H1 (cell line): ENCODE data around the gene THAP4. TPM values are rescaled to one million over a fixed set of nuclear protein-coding genes. Genes with fewer than 3 reads are reported as not detected.

Experiments
- CTCF ChIA-PET: fragments of 300-600 bp; sonication (Branson Sonifier 250); formaldehyde crosslinking; loops from one replicate; lab custom pipeline; 2021; ENCODE audit not compliant: partially characterized antibody; lab: Charles Lee
- POLR2A ChIA-PET: fragments of 300-600 bp; sonication (Branson Sonifier 250); formaldehyde crosslinking; loops from one replicate; lab custom pipeline; 2021; ENCODE audit warnings: inconsistent platforms; ENCODE audit not compliant: partially characterized antibody; lab: Charles Lee
- DNase-seq, 2 experiments: peaks; one replicate each; pipeline versions ENCODE4 v3.0.0 to v3.0.0-alpha.2; 2010 to 2022; ENCODE audit warnings: low spot score in 2 of 2, low read depth in 1 of 2, mixed read lengths in 1 of 2
- FAIRE-seq: peaks from 2 replicates; lab custom pipeline; 2011; peaks lifted over from hg19 to GRCh38; lab: Jason Lieb, UNC
- H2AFZ ChIP-seq: 2 replicates; pipeline ENCODE4 v1.8.1; 2012; ENCODE audit warnings: low read length, inconsistent platforms
- H2AK5ac ChIP-seq: 2 replicates; pipeline ENCODE4 v1.6.1; 2013; ENCODE audit warnings: low read depth, low read length
- H2BK120ac ChIP-seq: replicated peaks from 2 replicates; pipeline ENCODE3; 2013; ENCODE audit warnings: low read depth, low read length, inconsistent platforms
- H2BK12ac ChIP-seq: 2 replicates; pipeline ENCODE4 v1.6.1; 2013; ENCODE audit warnings: low read depth, low read length
- H2BK15ac ChIP-seq: 2 replicates; pipeline ENCODE4 v1.6.1; 2013; ENCODE audit warnings: low read length
- H2BK20ac ChIP-seq: 2 replicates; pipeline ENCODE4 v1.6.1; 2013; ENCODE audit warnings: low read length
- H2BK5ac ChIP-seq: 2 replicates; pipeline ENCODE4 v1.6.1; 2013; ENCODE audit warnings: low read depth, low read length
- H3K14ac ChIP-seq: 2 replicates; pipeline ENCODE4 v1.6.1; 2013; ENCODE audit warnings: inconsistent platforms; ENCODE audit not compliant: insufficient read length
- H3K18ac ChIP-seq: 2 replicates; pipeline ENCODE4 v1.6.1; 2013; ENCODE audit warnings: low read length; ENCODE audit errors: extremely low read depth
- H3K23ac ChIP-seq: 2 replicates; pipeline ENCODE4 v1.6.1; 2013; ENCODE audit warnings: inconsistent platforms; ENCODE audit not compliant: insufficient read length
- H3K23me2 ChIP-seq: 2 replicates; pipeline ENCODE4 v1.6.1; 2013; ENCODE audit warnings: low read depth, low read length
- H3K27ac ChIP-seq: 2 replicates; pipeline ENCODE4 v1.6.1; 2011; ENCODE audit warnings: low read depth, low read length, inconsistent platforms
- H3K27me3 ChIP-seq, 4 experiments: replicated peaks in 1 of 4; 1 replicate in 1 of 4; 2 replicates in 3 of 4; pipeline versions ENCODE4 v1.6.1 to v1.8.1; 2011 to 2013; ENCODE audit warnings: low read length in 3 of 4, mild to moderate bottlenecking in 3 of 4, inconsistent platforms in 2 of 4, mixed read lengths in 2 of 4, moderate library complexity in 1 of 4; ENCODE audit not compliant: control insufficient read depth in 3 of 4, insufficient read depth in 3 of 4; ENCODE audit errors: extremely low read depth in 1 of 4
- H3K36me3 ChIP-seq, 4 experiments: 2 replicates each; pipeline versions ENCODE4 v1.6.1 to v1.8.1; 2011 to 2013; ENCODE audit warnings: mild to moderate bottlenecking in 4 of 4, low read length in 3 of 4, moderate library complexity in 2 of 4, control low read depth in 1 of 4, inconsistent platforms in 1 of 4; ENCODE audit not compliant: insufficient read depth in 4 of 4, control insufficient read depth in 2 of 4
- H3K4ac ChIP-seq: replicated peaks from 2 replicates; pipeline ENCODE3; 2013; ENCODE audit warnings: low read length, low read depth, mixed read lengths, inconsistent platforms; ENCODE audit not compliant: insufficient read length
- H3K4me1 ChIP-seq, 4 experiments: replicated peaks in 1 of 4; 1 replicate in 1 of 4; 2 replicates in 3 of 4; pipeline versions ENCODE4 v1.6.1 to v1.8.1; 2011 to 2013; ENCODE audit warnings: low read length in 3 of 4, inconsistent platforms in 2 of 4, mixed read lengths in 1 of 4; ENCODE audit not compliant: insufficient read depth in 4 of 4, control insufficient read depth in 3 of 4
- H3K4me2 ChIP-seq, 2 experiments: 2 replicates each; pipeline versions ENCODE4 v1.6.1 to v1.8.1; 2011 to 2013; ENCODE audit warnings: low read depth in 2 of 2, low read length in 2 of 2, control low read depth in 1 of 2, inconsistent platforms in 1 of 2, mild to moderate bottlenecking in 1 of 2; ENCODE audit not compliant: insufficient read depth in 1 of 2
- H3K4me3 ChIP-seq, 4 experiments: fragments of 200-600, 300-600 bp in 1 of 4; sonication (generic), shearing (Covaris generic), sonication (Bioruptor Twin) in 1 of 4; 2 replicates each; pipeline versions ENCODE4 v1.5.1 to v1.8.1; 2011 to 2016; ENCODE audit warnings: low read length in 4 of 4, low read depth in 3 of 4, control low read depth in 2 of 4, inconsistent platforms in 2 of 4, mild to moderate bottlenecking in 2 of 4, mixed read lengths in 1 of 4, moderate library complexity in 1 of 4; ENCODE audit not compliant: insufficient read depth in 2 of 4; ENCODE audit errors: extremely low read depth in 1 of 4
- H3K56ac ChIP-seq: replicated peaks from 2 replicates; pipeline ENCODE3; 2013; ENCODE audit warnings: low read depth, mild to moderate bottlenecking, mixed read lengths, low read length, inconsistent platforms; ENCODE audit not compliant: insufficient read length
- H3K79me1 ChIP-seq: 2 replicates; pipeline ENCODE4 v1.6.1; 2013; ENCODE audit warnings: low read depth, low read length, control low read depth
- H3K79me2 ChIP-seq, 2 experiments: 2 replicates each; pipeline versions ENCODE4 v1.6.1 to v1.8.1; 2012 to 2013; ENCODE audit warnings: low read length in 2 of 2, mild to moderate bottlenecking in 2 of 2, inconsistent platforms in 1 of 2; ENCODE audit not compliant: insufficient read depth in 2 of 2, control insufficient read depth in 1 of 2
- H3K9ac ChIP-seq, 4 experiments: replicated peaks in 1 of 4; 1 replicate in 1 of 4; 2 replicates in 3 of 4; pipeline versions ENCODE4 v1.6.1 to v1.8.1; 2011 to 2013; ENCODE audit warnings: low read depth in 3 of 4, low read length in 3 of 4, control low read depth in 2 of 4, mild to moderate bottlenecking in 2 of 4, moderate library complexity in 2 of 4, inconsistent platforms in 1 of 4; ENCODE audit errors: extremely low read depth in 1 of 4
- H3K9me3 ChIP-seq, 2 experiments: 2 replicates each; pipeline versions ENCODE4 v1.6.1 to v1.8.1; 2012 to 2013; ENCODE audit warnings: mild to moderate bottlenecking in 2 of 2, moderate library complexity in 2 of 2, control low read depth in 1 of 2, inconsistent platforms in 1 of 2, low read depth in 1 of 2, low read length in 1 of 2, mixed read lengths in 1 of 2; ENCODE audit not compliant: insufficient read depth in 2 of 2
- H4K20me1 ChIP-seq, 2 experiments: replicated peaks in 1 of 2; 2 replicates each; pipeline versions ENCODE3 to v1.8.1; 2011 to 2013; ENCODE audit warnings: inconsistent platforms in 2 of 2, low read length in 2 of 2, mild to moderate bottlenecking in 1 of 2; ENCODE audit not compliant: insufficient read depth in 2 of 2, control insufficient read depth in 1 of 2
- H4K5ac ChIP-seq: 2 replicates; pipeline ENCODE4 v1.6.1; 2013; ENCODE audit warnings: low read length, low read depth, mixed read lengths, inconsistent platforms; ENCODE audit not compliant: insufficient read length
- H4K8ac ChIP-seq: 2 replicates; pipeline ENCODE4 v1.8.0; 2013; ENCODE audit warnings: mild to moderate bottlenecking, moderate library complexity, low read length, inconsistent platforms; ENCODE audit not compliant: insufficient read depth; ENCODE audit errors: extremely low read depth
- H4K91ac ChIP-seq: replicated peaks from 2 replicates; pipeline ENCODE3; 2013; ENCODE audit warnings: low read length, mixed read lengths, inconsistent platforms; ENCODE audit not compliant: insufficient read length
- CREB1 ChIP-seq: IDR thresholded peaks from 2 replicates; pipeline ENCODE4 v1.6.1; 2012; ENCODE audit warnings: inconsistent platforms
- E2F6 ChIP-seq: IDR thresholded peaks from 2 replicates; pipeline ENCODE4 v1.6.1; 2012; ENCODE audit warnings: inconsistent platforms
- EP300 ChIP-seq, 2 experiments: IDR thresholded peaks; 1 replicate in 1 of 2; 2 replicates in 1 of 2; pipeline ENCODE4 v1.6.1; 2011 to 2012; ENCODE audit warnings: low read depth in 2 of 2, low read length in 2 of 2, mild to moderate bottlenecking in 2 of 2, borderline replicate concordance in 1 of 2, inconsistent platforms in 1 of 2, moderate library complexity in 1 of 2
- HDAC2 ChIP-seq, 2 experiments: fragments of 300-600 bp in 1 of 2; sonication (generic) in 1 of 2; IDR thresholded peaks; 2 replicates each; pipeline ENCODE4 v1.6.1; 2011 to 2012; ENCODE audit warnings: low read depth in 2 of 2, low read length in 2 of 2, mild to moderate bottlenecking in 2 of 2, moderate library complexity in 2 of 2, borderline replicate concordance in 1 of 2, inconsistent platforms in 1 of 2
- JUN ChIP-seq: IDR thresholded peaks from 2 replicates; pipeline ENCODE4 v1.6.1; 2011; ENCODE audit warnings: low read depth, mild to moderate bottlenecking, improper control_type of control experiment, low read length
- MAX ChIP-seq: IDR thresholded peaks from 2 replicates; pipeline ENCODE4 v1.6.1; 2012; ENCODE audit warnings: inconsistent platforms
- RBBP5 ChIP-seq: IDR thresholded peaks from 2 replicates; pipeline ENCODE4 v1.7.1; 2012; ENCODE audit warnings: low read depth, mild to moderate bottlenecking, inconsistent platforms, low read length, moderate library complexity, borderline replicate concordance
- SAP30 ChIP-seq: fragments of 300-600 bp; sonication (generic); IDR thresholded peaks from 2 replicates; pipeline ENCODE4 v1.7.1; 2012; ENCODE audit warnings: low read length, moderate library complexity, mild to moderate bottlenecking, inconsistent platforms; ENCODE audit not compliant: insufficient read depth, insufficient replicate concordance
- ZNF274 ChIP-seq: IDR thresholded peaks from 2 replicates; pipeline ENCODE4 v1.7.0; 2012; ENCODE audit warnings: low read length, borderline replicate concordance; ENCODE audit errors: extremely low read depth
- WGBS, 2 experiments: shearing (Covaris generic) in 1 of 2; methylation state at CpG; one replicate each; pipeline versions ENCODE4 v1.1.6 to v1.1.7; 2013 to 2015; ENCODE audit warnings: low lambda C conversion rate in 2 of 2, mixed read lengths in 2 of 2, inconsistent platforms in 1 of 2, low coverage in 1 of 2, missing lambda C conversion rate in 1 of 2; ENCODE audit not compliant: insufficient replicate concordance in 2 of 2, insufficient coverage in 1 of 2, insufficient read length in 1 of 2; ENCODE audit errors: extremely low coverage in 1 of 2, missing lambda C conversion rate in 1 of 2; 5-methylcytosine and 5-hydroxymethylcytosine counted together
- polyA plus RNA-seq, 7 experiments: library from polyadenylated mRNA; depleted of rRNA in 3 of 7; stranded (reverse) in 5 of 7; unstranded in 2 of 7; fragments of >200 nt in 5 of 7; fragments of 200-250 nt in 2 of 7; gene quantifications; 1 replicate in 5 of 7; 2 replicates in 1 of 7; 4 replicates in 1 of 7; pipeline versions ENCODE4 v1.2.1 to v1.2.3, GENCODE V29; 2011 to 2013; ENCODE audit warnings: missing spikeins in 2 of 7, mixed read lengths in 2 of 7
- total RNA-seq: library from RNA; stranded (reverse); fragmentation: NEBNext Ultra II Directional; extraction: Animal tissue kit (Norgen Biotek cat#: 25700); gene quantifications from 2 replicates; pipeline ENCODE4 v1.2.1, GENCODE V29; 2021

The THAP4 gene
- total and polyA plus RNA-seq, 2 of the 8 experiments (the other 6 are each of a cell fraction or from before 2014, with no cell fraction given), result 78.9 to 83.6 TPM

GRCh38 chr2:241540771-241541561, 96.0 kb downstream of the THAP4 start:
- Histone ChIP-seq H3K56ac (no peak overlapping the region), H3K4ac (no peak overlapping the region), H3K4me2 (peak overlapping the region; percentile 77 to 83), H2BK15ac (no peak overlapping the region), H3K23ac (no peak overlapping the region), H3K4me3 (peak overlapping the region; percentile 49 to 64 (median 54)), H2BK12ac (no peak overlapping the region), H3K9ac (peak overlapping the region in 2 of 4 experiments; percentile 6 to 13; a peak in 4 of 7 replicates), H4K5ac (no peak overlapping the region), H3K27me3 (peaks cover 18 to 35% (median 31%) of the 10 kb centered on the region in 4 experiments), H3K79me1 (no peaks in the 10 kb centered on the region), H3K36me3 (no peaks in the 10 kb centered on the region), H4K8ac (peak overlapping the region; percentile 73; the same call in 1 of the 2 replicates), H4K20me1 (peaks cover 0 to 5% of the 10 kb centered on the region in 2 experiments), H3K14ac (no peak overlapping the region), H3K23me2 (peaks cover 17% of the 10 kb centered on the region; the same call in 1 of the 2 replicates), H3K79me2 (no peaks in the 10 kb centered on the region), H3K27ac (no peak overlapping the region), H2AFZ (peak overlapping the region; percentile 70; the same call in 1 of the 2 replicates), H3K18ac (no peak overlapping the region), H3K9me3 (no peaks in the 10 kb centered on the region), H2AK5ac (no peak overlapping the region), H2BK5ac (no peak overlapping the region), H2BK120ac (no peak overlapping the region), H2BK20ac (no peak overlapping the region), H4K91ac (no peak overlapping the region), H3K4me1 (peaks cover 3 to 10% (median 4%) of the 10 kb centered on the region in 4 experiments)
- DNase-seq (peak; percentile 81 to 99), FAIRE-seq (no peak)
- ChIA-PET CTCF (interaction anchor here (0.7 to 1.6 kb wide), 3 partner anchors 14 to 183 kb away, joined by 3 to 4 read pairs (median 3); no protein-coding TSS in a partner anchor), POLR2A (interaction anchor here (1.1 to 1.7 kb wide), 4 partner anchors 18 to 70 kb away, joined by 3 to 7 read pairs (median 4); partner anchors contain the start of gene BOK)
- 15% methylated on average over 50 of the region's 68 CpGs; no CpG with 5 or more reads in 1 of the 2 experiments for WGBS, 2 experiments
- TF ChIP-seq RBBP5 (no peak), E2F6 (peak; percentile 76), JUN (no peak), SAP30 (no peak), CREB1 (peak; percentile 33; the same call in 1 of the 2 replicates), ZNF274 (no peak), MAX (peak; percentile 91), EP300 (IDR thresholded peaks at IDR 0.05; ENCODE audit: borderline replicate concordance in 1 of 2, low read depth in 2 of 2, low read length in 2 of 2) (no peak), HDAC2 (IDR thresholded peaks at IDR 0.05; ENCODE audit: borderline replicate concordance in 1 of 2, low read depth in 2 of 2, low read length in 2 of 2) (no peak)
